Activated T-helper 2 cell treated with anti-CD3 and anti-CD28 coated beads, Interferon-gamma antibody, Interleukin-2, Interleukin-4, amounts not matched to agents 10 μg/mL and 5 μg/mL and 100 μg/mL, durations not matched to agents 14 hours and 24 hours and 36 hours (primary cell): ENCODE results near the gene BPIFA3. TPM values are rescaled to one million over a fixed set of nuclear protein-coding genes. Genes with fewer than 3 reads are reported as not detected.

Experiments used
- DNase-seq: peaks from one replicate; pipeline ENCODE4 v3.0.0; 2021; ENCODE audit warnings: low spot score
- H3K27ac Mint-ChIP-seq: one replicate; pipeline ENCODE4 v1.8.0; 2021; ENCODE audit warnings: mixed read lengths
- H3K27me3 Mint-ChIP-seq: one replicate; pipeline ENCODE4 v1.8.0; 2021; ENCODE audit warnings: low read depth, mixed read lengths
- H3K36me3 Mint-ChIP-seq: one replicate; pipeline ENCODE4 v1.8.0; 2021; ENCODE audit warnings: low read depth, mixed read lengths
- H3K4me1 Mint-ChIP-seq: one replicate; pipeline ENCODE4 v1.8.0; 2021; ENCODE audit warnings: low read depth, mixed read lengths
- H3K4me3 Mint-ChIP-seq: one replicate; pipeline ENCODE4 v1.8.0; 2021; ENCODE audit warnings: low read depth, mild to moderate bottlenecking, moderate library complexity, mixed read lengths
- H3K9me3 Mint-ChIP-seq: one replicate; pipeline ENCODE4 v1.8.0; 2021; ENCODE audit warnings: mixed read lengths
- intact Hi-C: fragments of 100-400 bp; cut with micrococcal nuclease; formaldehyde crosslinking; loops from one replicate; pipeline ENCODE4 v1.15.1; 2023
- total RNA-seq: library from RNA; stranded (reverse); gene quantifications from 2 replicates; pipeline ENCODE4 v1.2.3, GENCODE V29; 2022

Gene BPIFA3
- total RNA-seq, 1 donor from 2014 or later: not detected

DNA sequence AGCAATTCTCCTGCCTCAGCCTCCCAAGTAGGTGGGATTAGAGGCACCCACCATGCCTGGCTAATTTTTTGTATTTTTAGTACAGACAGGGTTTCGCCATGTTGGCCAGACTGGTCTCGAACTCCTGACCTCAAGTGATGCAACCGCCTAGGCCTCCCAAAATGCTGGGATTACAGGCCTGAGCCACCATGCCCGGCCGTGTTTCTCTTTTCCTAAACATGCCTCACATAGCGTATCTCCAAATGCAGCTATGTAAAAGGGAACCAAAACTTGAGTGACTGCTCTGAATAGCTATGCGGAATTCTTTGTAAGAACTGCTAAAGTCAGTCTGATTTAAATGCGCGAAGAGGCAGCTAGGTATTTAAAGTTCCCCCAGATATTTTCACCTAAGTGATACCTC lies 28.7 kb upstream of the BPIFA3 start:
- Mint-ChIP-seq H3K27ac (no peak overlapping the region), H3K4me1 (no peaks in the 10 kb centered on the region), H3K9me3 (no peaks in the 10 kb centered on the region), H3K4me3 (no peak overlapping the region), H3K36me3 (no peaks in the 10 kb centered on the region), H3K27me3 (no peaks in the 10 kb centered on the region)
- intact Hi-C loops: no loop called here
- no peak for DNase-seq

DNA sequence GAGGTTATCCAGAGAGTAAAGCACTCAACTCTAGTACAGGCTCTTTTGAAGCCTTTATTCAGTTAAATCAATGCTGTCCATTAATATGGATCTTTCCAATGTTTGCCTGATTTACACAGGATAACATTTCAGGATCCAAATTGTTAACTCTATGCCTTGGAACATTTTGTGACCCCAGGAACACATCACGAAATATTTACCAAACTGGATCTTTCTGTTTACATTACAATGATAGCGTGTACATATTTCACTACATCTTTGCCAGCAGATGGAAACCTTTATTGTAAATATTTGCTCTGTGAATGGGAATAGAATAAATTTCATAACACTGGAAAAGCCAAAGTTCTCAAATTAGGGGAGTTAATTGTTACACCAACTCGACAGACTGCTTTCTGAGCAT lies 25.7 kb upstream of the BPIFA3 start:
- H3K27ac Mint-ChIP-seq: no peak overlapping the region
- H3K4me1 Mint-ChIP-seq: no peaks in the 10 kb centered on the region
- no peaks in the 10 kb centered on the region for H3K36me3 Mint-ChIP-seq
- intact Hi-C loops: no loop called here
- no peak overlapping the region for H3K4me3 Mint-ChIP-seq
- H3K9me3 Mint-ChIP-seq: no peaks in the 10 kb centered on the region
- no peaks in the 10 kb centered on the region for H3K27me3 Mint-ChIP-seq
- DNase-seq: no peak

DNA sequence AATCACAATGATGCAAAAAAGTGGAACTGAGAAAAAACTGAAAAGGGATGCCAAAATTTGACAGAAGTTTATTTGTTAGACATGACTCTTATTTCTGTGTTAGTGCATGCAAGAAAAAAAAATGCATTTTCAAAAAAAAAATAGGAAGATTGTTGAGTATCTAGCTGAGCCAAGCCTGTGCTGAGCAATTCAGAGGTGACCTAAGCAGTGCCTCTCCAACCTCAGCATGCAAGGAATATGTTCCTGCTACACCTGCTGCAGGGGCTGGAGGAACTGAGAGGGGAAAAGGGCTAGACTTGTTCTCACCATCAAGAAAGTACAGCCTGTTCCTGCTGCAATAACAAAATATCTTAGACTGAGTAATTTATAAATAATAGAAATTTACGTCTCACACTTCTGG lies 25.2 kb upstream of the BPIFA3 start:
- no peaks in the 10 kb centered on the region for H3K4me1 Mint-ChIP-seq
- H3K27me3 Mint-ChIP-seq: no peaks in the 10 kb centered on the region
- DNase-seq: no peak
- no peak overlapping the region for H3K27ac Mint-ChIP-seq
- H3K9me3 Mint-ChIP-seq: no peaks in the 10 kb centered on the region
- H3K4me3 Mint-ChIP-seq: no peak overlapping the region
- H3K36me3 Mint-ChIP-seq: no peaks in the 10 kb centered on the region
- intact Hi-C loops: no loop called here

DNA sequence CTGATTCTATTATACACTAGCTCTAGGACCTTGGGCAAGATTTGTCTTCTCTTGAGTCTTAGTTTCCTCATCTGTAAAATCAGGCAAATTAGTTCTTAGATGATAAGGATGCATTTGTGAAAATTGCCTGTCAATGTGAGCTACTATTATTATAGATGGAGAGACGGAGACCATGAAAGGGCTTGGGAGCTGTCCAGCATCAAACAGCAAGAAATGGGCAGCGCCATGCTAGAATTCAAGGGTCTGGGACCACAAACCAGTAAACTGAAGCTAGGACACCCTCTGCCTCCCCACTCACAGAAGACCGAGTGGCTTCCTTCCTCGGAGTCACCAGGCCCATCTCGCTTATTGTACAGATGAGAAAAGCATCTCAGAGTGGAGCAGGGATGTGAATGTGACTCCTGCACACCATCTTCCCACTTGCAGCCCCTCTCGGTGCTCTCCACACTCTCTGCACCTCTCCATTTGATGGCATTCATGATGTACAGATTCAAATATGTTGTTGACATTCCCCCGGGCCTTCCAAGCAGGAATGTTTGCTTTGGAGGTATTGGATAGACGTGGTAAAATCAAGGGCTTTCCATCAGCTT lies 24.1 kb upstream of the BPIFA3 start:
- no peak overlapping the region for H3K27ac Mint-ChIP-seq
- no peaks in the 10 kb centered on the region for H3K9me3 Mint-ChIP-seq
- H3K4me1 Mint-ChIP-seq: no peaks in the 10 kb centered on the region
- intact Hi-C loops: no loop called here
- no peaks in the 10 kb centered on the region for H3K27me3 Mint-ChIP-seq
- no peaks in the 10 kb centered on the region for H3K36me3 Mint-ChIP-seq
- no peak overlapping the region for H3K4me3 Mint-ChIP-seq
- no peak for DNase-seq

DNA sequence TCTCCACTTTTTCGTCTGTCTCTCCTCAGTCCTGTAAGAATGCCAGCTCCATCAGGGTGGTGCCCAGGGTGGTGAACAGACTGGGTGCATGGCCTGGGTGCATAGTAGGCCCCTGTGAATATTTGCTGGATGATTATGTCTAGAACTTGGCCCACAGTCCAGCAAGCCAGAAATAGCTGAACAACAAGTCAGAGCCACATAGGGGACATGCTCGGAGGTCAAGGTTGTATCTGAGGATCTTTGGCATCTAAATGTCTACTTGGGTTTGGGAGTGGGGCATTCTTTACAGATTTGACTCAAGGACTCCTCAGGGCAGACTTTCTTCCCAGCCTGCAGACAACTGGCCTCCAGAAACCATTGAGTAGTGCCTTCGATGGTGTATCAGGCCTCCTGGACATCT lies 18.1 kb upstream of the BPIFA3 start:
- intact Hi-C loops: no loop called here
- H3K27ac Mint-ChIP-seq: no peak overlapping the region
- peaks cover 4% of the 10 kb centered on the region for H3K27me3 Mint-ChIP-seq
- H3K36me3 Mint-ChIP-seq: no peaks in the 10 kb centered on the region
- H3K4me3 Mint-ChIP-seq: no peak overlapping the region
- no peaks in the 10 kb centered on the region for H3K9me3 Mint-ChIP-seq
- H3K4me1 Mint-ChIP-seq: no peaks in the 10 kb centered on the region
- DNase-seq: no peak

DNA sequence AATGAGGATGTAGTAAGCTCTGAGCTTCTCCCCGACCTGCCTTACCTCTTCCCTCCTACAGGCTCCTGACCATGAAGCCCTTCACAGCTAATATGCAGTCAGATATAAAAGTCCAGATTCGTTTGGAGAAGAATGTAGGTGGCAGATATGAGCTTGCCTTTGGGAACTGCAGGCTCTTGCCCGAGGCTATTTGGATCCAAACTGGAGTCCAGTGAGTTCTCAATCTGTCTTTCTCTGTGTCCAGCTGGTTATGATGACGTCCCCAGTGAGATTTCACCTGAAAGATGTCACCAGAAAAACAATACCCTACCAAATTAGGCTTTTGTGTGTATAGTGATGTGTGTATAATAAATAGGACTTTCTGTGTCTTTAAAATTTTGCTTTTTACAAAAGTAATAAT lies 14.7 kb upstream of the BPIFA3 start:
- intact Hi-C loops: no loop called here
- H3K27me3 Mint-ChIP-seq: peaks cover 6% of the 10 kb centered on the region
- H3K27ac Mint-ChIP-seq: no peak overlapping the region
- DNase-seq: no peak
- no peak overlapping the region for H3K4me3 Mint-ChIP-seq
- no peaks in the 10 kb centered on the region for H3K4me1 Mint-ChIP-seq
- H3K36me3 Mint-ChIP-seq: no peaks in the 10 kb centered on the region
- H3K9me3 Mint-ChIP-seq: no peaks in the 10 kb centered on the region

DNA sequence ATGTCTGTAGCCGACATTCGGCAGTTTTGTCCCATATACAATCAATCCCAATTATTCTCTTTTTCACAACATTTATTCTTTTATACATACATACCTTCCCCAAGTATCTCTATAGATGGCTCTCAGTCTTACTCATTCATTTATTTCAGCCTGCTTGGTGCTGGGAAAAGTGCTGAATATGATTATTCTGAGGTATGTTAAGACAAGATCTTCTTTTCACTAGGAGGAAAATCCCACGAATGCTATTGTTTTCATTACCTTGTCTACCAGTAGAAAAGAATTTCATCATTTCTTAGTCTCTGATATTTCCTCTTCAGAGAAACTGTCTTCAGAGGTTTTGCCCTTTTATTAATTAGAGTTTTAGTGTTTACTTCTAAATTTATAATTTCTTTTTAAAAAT lies 13.7 kb upstream of the BPIFA3 start:
- peaks cover 6% of the 10 kb centered on the region for H3K27me3 Mint-ChIP-seq
- H3K9me3 Mint-ChIP-seq: no peaks in the 10 kb centered on the region
- no peaks in the 10 kb centered on the region for H3K4me1 Mint-ChIP-seq
- no peak for DNase-seq
- intact Hi-C loops: no loop called here
- no peak overlapping the region for H3K4me3 Mint-ChIP-seq
- H3K27ac Mint-ChIP-seq: no peak overlapping the region
- no peaks in the 10 kb centered on the region for H3K36me3 Mint-ChIP-seq

DNA sequence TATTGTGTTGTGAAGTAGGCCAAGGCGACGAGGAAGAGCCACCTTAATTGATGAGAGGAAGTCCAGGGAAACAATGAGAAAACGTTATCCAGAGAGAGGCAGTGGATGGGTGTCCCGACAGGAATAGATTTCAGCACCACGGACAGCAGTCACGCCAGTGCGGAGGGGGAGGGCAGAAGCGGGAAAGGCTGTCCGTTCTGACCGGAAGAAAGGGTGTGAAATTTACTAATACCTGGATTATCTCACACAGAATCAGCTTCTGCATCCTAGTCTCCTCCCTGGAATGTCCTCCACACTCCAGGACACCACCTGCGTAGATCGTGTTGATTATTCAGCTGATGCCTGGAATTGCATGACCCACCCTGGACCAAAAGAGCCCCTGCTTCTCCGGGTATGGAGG lies 7.4 kb upstream of the BPIFA3 start:
- intact Hi-C loops: no loop called here
- H3K27me3 Mint-ChIP-seq: peaks cover 6% of the 10 kb centered on the region

DNA sequence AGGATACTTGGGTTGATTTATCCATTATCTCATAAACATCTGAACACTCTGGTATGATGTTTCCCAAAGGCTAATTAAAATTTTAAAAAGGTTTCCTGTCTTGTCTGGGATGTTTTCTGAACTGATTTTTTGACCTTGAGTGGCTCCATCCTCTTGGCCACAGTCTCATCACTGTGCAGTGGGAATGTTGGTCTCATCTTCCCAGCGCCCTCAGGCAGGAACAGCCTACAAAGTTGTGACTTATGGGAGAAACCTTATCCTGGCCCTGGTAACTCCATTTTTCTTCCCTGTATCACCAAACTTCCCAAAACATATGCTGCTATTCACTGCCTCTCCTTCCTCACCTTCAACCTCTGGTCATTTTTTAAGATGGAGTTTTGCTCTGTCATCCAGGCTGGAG lies 6.8 kb upstream of the BPIFA3 start:
- Mint-ChIP-seq H3K36me3 (no peaks in the 10 kb centered on the region), H3K9me3 (no peaks in the 10 kb centered on the region), H3K4me3 (no peak overlapping the region), H3K27me3 (peaks cover 8% of the 10 kb centered on the region), H3K27ac (no peak overlapping the region), H3K4me1 (no peaks in the 10 kb centered on the region)
- intact Hi-C loops: no loop called here
- no peak for DNase-seq

More for the DNA sequence above, 7.4 kb upstream of the BPIFA3 start:
- Mint-ChIP-seq H3K4me1 (no peaks in the 10 kb centered on the region), H3K9me3 (no peaks in the 10 kb centered on the region), H3K4me3 (no peak overlapping the region), H3K27ac (no peak overlapping the region), H3K36me3 (no peaks in the 10 kb centered on the region)
- peak; percentile 18 for DNase-seq

DNA sequence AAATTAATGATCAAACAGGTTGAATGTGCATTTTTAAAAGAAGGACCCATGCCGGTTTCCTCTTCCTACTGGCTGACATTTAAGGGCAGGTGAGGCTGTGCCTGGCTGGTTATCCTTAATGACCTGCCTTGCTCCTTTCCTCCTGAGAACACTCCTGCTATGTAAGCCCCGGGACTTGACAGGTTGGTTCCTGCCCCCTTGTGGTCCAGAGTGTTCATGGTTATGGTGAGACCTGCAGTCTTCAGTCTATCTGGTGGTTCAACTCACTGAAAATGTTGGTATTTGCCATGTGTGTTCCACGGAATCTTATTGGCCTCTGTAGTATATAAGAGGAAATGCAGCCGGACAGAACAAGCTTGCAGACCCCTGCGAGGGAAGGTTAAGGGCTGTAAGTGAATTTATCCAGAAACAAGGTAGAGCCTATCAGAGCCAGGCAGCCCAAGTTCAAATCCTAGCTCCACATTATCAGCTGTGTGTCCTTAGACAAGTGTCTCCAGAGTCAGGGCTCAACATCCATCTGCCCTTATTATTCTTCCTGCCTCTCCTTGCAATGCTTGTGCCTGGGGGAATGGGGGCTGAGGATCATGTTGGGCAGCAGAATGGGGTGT lies 5.2 kb upstream of the BPIFA3 start:
- peak; percentile 11 for DNase-seq
- H3K4me3 Mint-ChIP-seq: no peak overlapping the region
- H3K27me3 Mint-ChIP-seq: peaks cover 9% of the 10 kb centered on the region
- no peaks in the 10 kb centered on the region for H3K36me3 Mint-ChIP-seq
- H3K4me1 Mint-ChIP-seq: no peaks in the 10 kb centered on the region
- intact Hi-C loops: no loop called here
- no peak overlapping the region for H3K27ac Mint-ChIP-seq
- H3K9me3 Mint-ChIP-seq: no peaks in the 10 kb centered on the region

DNA sequence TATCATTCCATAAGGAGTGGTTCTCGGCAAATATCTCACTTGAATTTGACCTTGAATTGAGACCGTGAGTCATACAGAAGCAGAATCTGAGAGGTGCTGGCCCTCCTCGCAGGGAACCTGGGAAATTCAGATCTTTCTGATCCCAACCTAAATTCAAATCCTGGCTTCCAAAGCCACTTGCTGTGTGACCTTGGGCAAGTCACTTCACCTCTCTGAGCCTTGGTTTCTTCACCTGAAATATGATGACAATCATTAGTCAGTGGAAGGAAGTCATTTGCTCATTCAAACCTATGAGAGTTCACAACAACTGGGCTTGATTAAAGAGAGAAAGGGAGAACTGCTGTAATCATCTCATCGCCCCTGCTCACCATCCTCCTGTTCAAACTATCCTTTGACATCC lies 7.2 kb downstream of the BPIFA3 start:
- Mint-ChIP-seq H3K4me1 (no peaks in the 10 kb centered on the region), H3K27ac (no peak overlapping the region), H3K36me3 (no peaks in the 10 kb centered on the region), H3K4me3 (no peak overlapping the region), H3K27me3 (peaks cover 6% of the 10 kb centered on the region), H3K9me3 (no peaks in the 10 kb centered on the region)
- intact Hi-C loops: no loop called here
- DNase-seq: no peak

DNA sequence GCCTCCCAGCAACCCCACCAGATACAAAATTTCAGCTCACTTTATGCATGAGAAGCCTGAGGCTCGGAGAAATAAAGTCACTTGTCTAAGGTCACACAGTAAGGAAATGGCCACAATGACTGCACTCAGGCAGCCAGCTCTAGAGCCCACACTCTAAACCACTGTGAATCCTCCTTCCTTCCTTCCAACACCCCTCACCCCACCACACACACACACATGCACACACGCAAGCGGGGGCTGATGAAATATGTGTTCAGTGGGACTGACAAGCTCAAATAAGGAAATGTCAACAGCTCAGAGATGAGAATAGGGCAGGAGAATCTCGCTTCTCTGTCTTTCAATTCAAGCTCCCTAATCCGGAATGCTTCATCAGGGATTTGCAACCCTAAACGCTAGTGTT lies 12.7 kb downstream of the BPIFA3 start:
- no peak overlapping the region for H3K4me3 Mint-ChIP-seq
- intact Hi-C loops: no loop called here
- no peaks in the 10 kb centered on the region for H3K36me3 Mint-ChIP-seq
- H3K4me1 Mint-ChIP-seq: peaks cover 4% of the 10 kb centered on the region
- no peak for DNase-seq
- H3K9me3 Mint-ChIP-seq: no peaks in the 10 kb centered on the region
- no peak overlapping the region for H3K27ac Mint-ChIP-seq
- H3K27me3 Mint-ChIP-seq: peaks cover 5% of the 10 kb centered on the region

DNA sequence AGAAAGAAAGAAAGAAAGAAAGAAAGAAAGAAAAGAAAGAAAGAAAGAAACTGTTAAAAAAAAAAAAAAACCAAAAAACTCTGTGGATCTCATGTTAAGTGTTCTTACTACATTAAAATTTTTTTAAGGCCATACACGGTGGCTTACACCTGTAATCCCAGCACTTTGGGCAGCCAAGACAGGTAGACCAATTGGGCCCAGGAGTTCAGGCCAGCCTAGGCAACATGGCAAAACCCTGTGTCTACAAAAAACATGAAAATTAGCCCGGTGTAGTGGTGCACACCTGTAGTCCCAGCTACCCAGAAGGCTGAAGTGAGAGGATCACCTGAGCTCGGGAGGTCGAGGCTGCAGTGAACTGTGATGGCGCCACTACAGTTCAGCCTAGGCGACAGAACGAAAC lies 14.1 kb downstream of the BPIFA3 start:
- no peak overlapping the region for H3K4me3 Mint-ChIP-seq
- no peak for DNase-seq
- no peaks in the 10 kb centered on the region for H3K27me3 Mint-ChIP-seq
- no peak overlapping the region for H3K27ac Mint-ChIP-seq
- H3K36me3 Mint-ChIP-seq: no peaks in the 10 kb centered on the region
- H3K4me1 Mint-ChIP-seq: peaks cover 4% of the 10 kb centered on the region
- intact Hi-C loops: no loop called here
- no peaks in the 10 kb centered on the region for H3K9me3 Mint-ChIP-seq
